Measurements from ENCODE around the gene STAT1.
"Not testable (repeated sequence)": the region's sequence is repeated elsewhere in the genome, so short reads cannot be mapped to it uniquely, and the experiment has no call there.

STAT1 gene

GRCh38 chr2:191003405-191004309 is 10.3 kb downstream of the STAT1 start:
- DNase-seq, result no peak

- no peak for DNase-seq
Measured at GRCh38 chr2:191001624-191002023, 12.3 kb downstream of the STAT1 start.

GRCh38 chr2:191001032-191001431 is 12.9 kb downstream of the STAT1 start:
- DNase-seq, result no peak

- no peak for DNase-seq
Measured at GRCh38 chr2:190999949-191000665, 13.9 kb downstream of the STAT1 start.

- DNase-seq, result no peak
Measured at GRCh38 chr2:190999058-190999457, 14.9 kb downstream of the STAT1 start.

GRCh38 chr2:190997526-190998113 is 16.4 kb downstream of the STAT1 start:
- no peak for DNase-seq

GRCh38 chr2:190996947-190997346 is 17.0 kb downstream of the STAT1 start:
- DNase-seq, result no peak

- peak; percentile 15 for DNase-seq
Measured at GRCh38 chr2:190996338-190996946, 17.5 kb downstream of the STAT1 start.

- not testable (repeated sequence) for DNase-seq
Measured at GRCh38 chr2:190995315-190995714, 18.7 kb downstream of the STAT1 start.

- no peak for DNase-seq
Measured at GRCh38 chr2:190994148-190994547, 19.8 kb downstream of the STAT1 start.

GRCh38 chr2:190993292-190993643 is 20.7 kb downstream of the STAT1 start:
- no peak for DNase-seq

GRCh38 chr2:190990132-190990531 is 23.8 kb downstream of the STAT1 start:
- no peak for DNase-seq

GRCh38 chr2:190988910-190989309 is 25.1 kb downstream of the STAT1 start:
- DNase-seq, result no peak

GRCh38 chr2:190987938-190988337 is 26.0 kb downstream of the STAT1 start:
- no peak for DNase-seq

- no peak for DNase-seq
Measured at GRCh38 chr2:190987116-190987515, 26.9 kb downstream of the STAT1 start.

GRCh38 chr2:190986221-190986953 is 27.6 kb downstream of the STAT1 start:
- DNase-seq, result no peak

GRCh38 chr2:190984595-190984994 is 29.4 kb downstream of the STAT1 start:
- no peak for DNase-seq

GRCh38 chr2:190982262-190983034 is 31.5 kb downstream of the STAT1 start:
- no peak for DNase-seq

- DNase-seq, result no peak
Measured at GRCh38 chr2:190981733-190982132, 32.2 kb downstream of the STAT1 start.

GRCh38 chr2:190981333-190981732 is 32.6 kb downstream of the STAT1 start:
- no peak for DNase-seq

GRCh38 chr2:190980630-190981209 is 33.3 kb downstream of the STAT1 start:
- no peak for DNase-seq

All from activated CD4-positive, alpha-beta T cell treated with anti-CD3 and anti-CD28 coated beads, Interleukin-2, amount 50 U/mL, for 1 hour (primary cell).